Eye (tissue), 1 donor: Measurements from ENCODE around the gene TRAF1.
"Not testable (repeated sequence)": the region's sequence is repeated elsewhere in the genome, so short reads cannot be mapped to it uniquely, and the experiment has no call there.

Experiments used
- DNase-seq: peaks from one replicate; pipeline ENCODE4 v3.0.0-alpha.2; 2015

Gene TRAF1

GRCh38 chr9:120926397-120926928, at the start of gene TRAF1:
TRAF1 (minus strand) TSS chr9:120926796; CDS start chr9:120926075, 721 bp downstream.
- DNase-seq: no peak

- DNase-seq: no peak
Measured at GRCh38 chr9:120974921-120975320, 48.3 kb upstream of the TRAF1 start.

- no peak for DNase-seq
Measured at GRCh38 chr9:120974181-120974580, 47.6 kb upstream of the TRAF1 start.

GRCh38 chr9:120971938-120972337, 45.3 kb upstream of the TRAF1 start:
- no peak for DNase-seq

GRCh38 chr9:120971471-120971870, 44.9 kb upstream of the TRAF1 start:
- not testable (repeated sequence) for DNase-seq

- peak; percentile 17 for DNase-seq
Measured at GRCh38 chr9:120970244-120970643, 43.6 kb upstream of the TRAF1 start.

GRCh38 chr9:120966013-120966369, 39.4 kb upstream of the TRAF1 start:
- DNase-seq: no peak

GRCh38 chr9:120965344-120966012, 38.9 kb upstream of the TRAF1 start:
- peak; percentile 91 for DNase-seq

- no peak for DNase-seq
Measured at GRCh38 chr9:120961936-120962335, 35.3 kb upstream of the TRAF1 start.

GRCh38 chr9:120960001-120960400, 33.4 kb upstream of the TRAF1 start:
- DNase-seq: no peak

GRCh38 chr9:120956862-120957261, 30.3 kb upstream of the TRAF1 start:
- DNase-seq: no peak

- no peak for DNase-seq
Measured at GRCh38 chr9:120951960-120952618, 25.5 kb upstream of the TRAF1 start.

GRCh38 chr9:120950421-120951388, 24.1 kb upstream of the TRAF1 start:
- DNase-seq: no peak

GRCh38 chr9:120949290-120949689, 22.7 kb upstream of the TRAF1 start:
- DNase-seq: no peak

GRCh38 chr9:120948824-120949223, 22.2 kb upstream of the TRAF1 start:
- no peak for DNase-seq

GRCh38 chr9:120947222-120947621, 20.6 kb upstream of the TRAF1 start:
- DNase-seq: no peak

GRCh38 chr9:120946259-120946658, 19.7 kb upstream of the TRAF1 start:
- DNase-seq: no peak

GRCh38 chr9:120944948-120945347, 18.4 kb upstream of the TRAF1 start:
- no peak for DNase-seq

- DNase-seq: no peak
Measured at GRCh38 chr9:120944434-120944843, 17.8 kb upstream of the TRAF1 start.

GRCh38 chr9:120942186-120943001, 15.8 kb upstream of the TRAF1 start:
- DNase-seq: peak; percentile 63

- no peak for DNase-seq
Measured at GRCh38 chr9:120941046-120941770, 14.6 kb upstream of the TRAF1 start.

GRCh38 chr9:120940573-120940972, 14.0 kb upstream of the TRAF1 start:
- no peak for DNase-seq
